Panc1 (cell line): ENCODE results near the gene FAM120B. TPM values are rescaled to one million over a fixed set of nuclear protein-coding genes. Genes with fewer than 3 reads are reported as not detected.
A peak's percentile ranks its signal among the peaks of the same experiment; 100 is the strongest.

ENCODE experiments used
- ATAC-seq: fragments of 200-7000 bp; cut with Tn5 transposase; 2 replicates; pipeline ENCODE4 v1.9.1; 2020; ENCODE audit warnings: mild to moderate bottlenecking, moderate library complexity
- BruUV-seq: library from RNA; stranded (reverse); fragments of 400-500 nt; replicated peaks from 2 replicates; lab custom pipeline; 2021; lab: Mats Ljungman, UMichigan
- CTCF ChIA-PET: fragments of 300-600 bp; sonication (Branson Sonifier 250); formaldehyde crosslinking; loops from one replicate; lab custom pipeline; 2022; ENCODE audit warnings: antibody characterized with exemption; lab: Charles Lee
- POLR2A ChIA-PET: fragments of 300-600 bp; sonication (Branson Sonifier 250); formaldehyde crosslinking; loops from one replicate; lab custom pipeline; 2022; ENCODE audit warnings: antibody characterized with exemption; lab: Charles Lee
- DNase-seq: peaks from one replicate; pipeline ENCODE4 v3.0.0-alpha.2; 2010; ENCODE audit warnings: low read depth, low spot score
- H3K27ac ChIP-seq: 2 replicates; pipeline ENCODE4 v1.5.1; 2011; ENCODE audit warnings: mild to moderate bottlenecking, low read length, inconsistent platforms
- H3K27me3 ChIP-seq: fragments of 200-500 bp; sonication (Bioruptor generic); 2 replicates; pipeline ENCODE4 v1.6.0; 2014; ENCODE audit warnings: low read length, inconsistent platforms; ENCODE audit not compliant: control insufficient read depth, insufficient read depth
- H3K36me3 ChIP-seq: fragments of 200-500 bp; sonication (Bioruptor generic); 2 replicates; pipeline ENCODE4 v1.5.1; 2014; ENCODE audit warnings: inconsistent platforms, mild to moderate bottlenecking, low read length, moderate library complexity; ENCODE audit not compliant: control insufficient read depth, insufficient read depth
- H3K4me1 ChIP-seq: 2 replicates; pipeline ENCODE4 v1.5.1; 2011; ENCODE audit warnings: inconsistent platforms, mild to moderate bottlenecking, low read length, moderate library complexity; ENCODE audit not compliant: control insufficient read depth, insufficient read depth
- H3K4me3 ChIP-seq, 2 experiments: 2 replicates each; pipeline ENCODE4 v1.5.1; 2011 to 2012; ENCODE audit warnings: low read depth in 2 of 2, low read length in 2 of 2, mild to moderate bottlenecking in 2 of 2, inconsistent platforms in 1 of 2, moderate library complexity in 1 of 2
- H3K9me3 ChIP-seq: fragments of 200-500 bp; sonication (Bioruptor generic); 2 replicates; pipeline ENCODE4 v1.5.1; 2014; ENCODE audit warnings: low read depth, mild to moderate bottlenecking, inconsistent platforms, low read length, moderate library complexity; ENCODE audit not compliant: control insufficient read depth, insufficient read depth
- CTCF ChIP-seq: fragments of 450-650 bp; IDR thresholded peaks from 2 replicates; pipeline ENCODE4 v1.5.1; 2017; ENCODE audit warnings: mild to moderate bottlenecking
- POLR2AphosphoS5 ChIP-seq: IDR thresholded peaks from 2 replicates; pipeline ENCODE4 v1.6.1; 2012; ENCODE audit warnings: mild to moderate bottlenecking, low read depth, low read length, moderate library complexity
- REST ChIP-seq, 2 experiments: IDR thresholded peaks; 2 replicates each; pipeline ENCODE4 v1.6.1; 2011 to 2012; ENCODE audit warnings: low read depth in 2 of 2, control low read depth in 1 of 2, low read length in 1 of 2, mild to moderate bottlenecking in 1 of 2, moderate library complexity in 1 of 2; ENCODE audit not compliant: insufficient read depth in 1 of 2
- SIN3A ChIP-seq: IDR thresholded peaks from 2 replicates; pipeline ENCODE4 v1.6.1; 2012; ENCODE audit warnings: low read depth, mild to moderate bottlenecking, low read length, moderate library complexity, borderline replicate concordance; ENCODE audit not compliant: insufficient read depth
- TCF7L2 ChIP-seq: IDR thresholded peaks from 2 replicates; pipeline ENCODE4 v1.6.1; 2011; ENCODE audit warnings: mild to moderate bottlenecking, low read depth, low read length, inconsistent platforms
- in situ Hi-C: cut with HindIII; loops from 2 replicates; pipeline ENCODE4 v1.10.0; 2016; ENCODE audit warnings: low sequenced_read_pairs, low pct_unique_long_range_greater_than_20kb
- intact Hi-C: fragments of 100-400 bp; cut with micrococcal nuclease; formaldehyde crosslinking; loops from one replicate; pipeline ENCODE4 v1.10.0; 2022; ENCODE audit not compliant: unreplicated experiment
- total RNA-seq: library from RNA; stranded (reverse); gene quantifications from one replicate; pipeline ENCODE4 v1.2.1, GENCODE V29; 2021; ENCODE audit not compliant: unreplicated experiment

Gene FAM120B
- total RNA-seq, 1 experiment from 2014 or later, result 38.0 TPM

- H3K9me3 ChIP-seq, result no peaks in the 10 kb centered on the region
- peak; percentile 65 for ATAC-seq
- H3K27me3 ChIP-seq, result no peaks in the 10 kb centered on the region
- no peaks in the 10 kb centered on the region for H3K36me3 ChIP-seq
- no peak overlapping the region for H3K27ac ChIP-seq
- BruUV-seq, result no TSS peak
- ChIA-PET CTCF (no interaction called here), POLR2A (no interaction called here)
- no peak for TF ChIP-seq CTCF
- intact Hi-C loops, result no loop called here
- no peak for DNase-seq
- in situ Hi-C loops, result no loop called here
- peaks cover 2% of the 10 kb centered on the region; the same call in 1 of the 2 replicates for H3K4me1 ChIP-seq
- no peak overlapping the region for H3K4me3 ChIP-seq
These were observed 136.6 kb downstream of the FAM120B start for GRCh38 chr6:170443151-170443662.

GRCh38 chr6:170444056-170444591 is 137.6 kb downstream of the FAM120B start:
- H3K4me3 ChIP-seq, result no peak overlapping the region
- ChIA-PET POLR2A (no interaction called here), CTCF (no interaction called here)
- no peaks in the 10 kb centered on the region for H3K4me1 ChIP-seq
- H3K36me3 ChIP-seq, result no peaks in the 10 kb centered on the region
- H3K9me3 ChIP-seq, result no peaks in the 10 kb centered on the region
- in situ Hi-C loops (no loop called here), intact Hi-C loops (no loop called here)
- TF ChIP-seq REST (IDR thresholded peaks at IDR 0.05; ENCODE audit: insufficient read depth in 1 of 2, low read depth in 2 of 2, low read length in 1 of 2) (no peak), SIN3A (no peak), TCF7L2 (no peak), POLR2AphosphoS5 (no peak)
- ATAC-seq, result no peak
- H3K27ac ChIP-seq, result no peak overlapping the region
- no TSS peak for BruUV-seq
- DNase-seq, result no peak
- H3K27me3 ChIP-seq, result no peaks in the 10 kb centered on the region

- TF ChIP-seq REST (IDR thresholded peaks at IDR 0.05; ENCODE audit: insufficient read depth in 1 of 2, low read depth in 2 of 2, low read length in 1 of 2) (no peak), TCF7L2 (no peak), POLR2AphosphoS5 (no peak), SIN3A (no peak), CTCF (no peak)
- H3K9me3 ChIP-seq, result no peaks in the 10 kb centered on the region
These were observed 138.3 kb downstream of the FAM120B start for GRCh38 chr6:170444811-170445211.

More at GRCh38 chr6:170444811-170445211, 138.3 kb downstream of the FAM120B start:
- Histone ChIP-seq H3K4me1 (no peaks in the 10 kb centered on the region), H3K27me3 (no peaks in the 10 kb centered on the region), H3K27ac (no peak overlapping the region), H3K4me3 (no peak overlapping the region), H3K36me3 (no peaks in the 10 kb centered on the region)
- in situ Hi-C loops (no loop called here), intact Hi-C loops (no loop called here)
- no peak for DNase-seq
- POLR2A ChIA-PET, result no interaction called here
- ATAC-seq, result 0 out of 2 replicates have a peak, but pooled peaks have one; percentile 24
- CTCF ChIA-PET, result no interaction called here
- no TSS peak for BruUV-seq
